Cortex of kidney (tissue), 1 donor: ENCODE results near the gene SLC26A2.
"Not testable (repeated sequence)": the region's sequence is repeated elsewhere in the genome, so short reads cannot be mapped to it uniquely, and the experiment has no call there.

ENCODE experiments used
- DNase-seq: peaks from one replicate; lab custom pipeline; 2025; lab: John Stamatoyannopoulos, UW

The SLC26A2 gene

GRCh38 chr5:149937610-149938009, 22.9 kb upstream of the SLC26A2 start:
- no peak for DNase-seq

DNA sequence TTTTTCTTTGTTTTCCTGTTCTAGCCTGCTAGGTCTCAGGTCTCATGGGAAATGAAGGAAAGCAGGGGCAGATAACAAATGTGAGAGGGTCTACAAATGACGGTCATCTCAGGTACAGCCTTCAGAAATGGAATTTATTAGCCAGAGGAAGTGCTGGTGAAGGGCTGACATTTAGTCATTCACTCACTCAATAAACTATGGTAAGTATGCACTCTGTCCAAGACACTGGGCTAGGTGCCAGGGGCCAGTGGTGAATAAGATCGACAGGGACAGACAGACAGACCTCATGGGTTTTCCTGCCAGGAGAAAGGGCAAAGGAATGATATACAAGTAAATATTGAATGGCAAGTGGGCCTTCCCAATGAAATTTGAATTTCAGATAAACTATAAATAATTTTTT, 22.3 kb upstream of the SLC26A2 start:
- no peak for DNase-seq

DNA sequence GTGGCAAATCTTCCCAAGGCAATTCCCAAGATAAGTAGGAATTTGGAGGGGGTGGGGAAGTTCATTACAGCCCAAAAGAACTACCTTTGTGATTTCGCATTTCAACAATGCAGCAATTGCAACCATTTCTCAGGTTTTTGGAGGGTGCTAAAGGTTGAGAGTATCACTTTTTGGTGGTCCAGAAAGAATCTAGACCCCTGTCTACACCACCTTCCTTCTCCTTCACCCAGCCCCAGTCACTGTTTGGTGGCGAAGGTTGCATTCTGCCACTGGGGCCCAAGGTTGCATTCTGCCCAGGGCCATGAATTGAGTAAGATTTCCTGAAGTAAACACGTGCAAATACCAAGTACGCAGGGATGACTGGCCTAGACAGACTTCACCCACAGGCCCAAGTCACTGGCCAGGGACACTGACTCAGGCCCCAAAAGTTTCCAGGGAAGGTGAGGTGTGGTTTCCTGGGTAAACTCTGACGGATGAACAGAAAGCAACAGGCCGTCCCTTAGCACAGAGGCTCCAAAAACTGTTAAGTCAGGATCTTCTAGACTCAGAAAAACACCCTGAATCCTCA, 21.7 kb upstream of the SLC26A2 start:
- no peak for DNase-seq

DNA sequence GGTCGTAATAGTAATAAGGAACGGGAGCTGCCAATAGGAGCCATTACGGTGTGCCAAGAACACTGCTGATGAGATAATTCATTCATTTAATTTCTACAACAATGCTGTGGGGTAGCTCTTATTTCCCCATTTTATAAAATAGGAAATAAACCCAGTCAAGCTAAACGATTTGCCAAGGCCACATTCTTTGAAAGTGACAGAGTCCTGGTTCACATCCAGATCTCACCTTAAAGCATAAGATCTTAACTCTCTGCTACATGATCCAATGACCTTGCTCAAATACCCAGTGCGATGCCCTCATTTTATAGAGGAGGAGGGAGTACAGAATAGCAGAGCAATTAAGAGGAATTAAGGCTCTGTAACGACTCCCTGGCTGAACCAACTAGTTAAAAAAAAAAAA, 21.0 kb upstream of the SLC26A2 start:
- no peak for DNase-seq

- no peak for DNase-seq
Observed at GRCh38 chr5:149940077-149940574, 20.4 kb upstream of the SLC26A2 start.

DNA sequence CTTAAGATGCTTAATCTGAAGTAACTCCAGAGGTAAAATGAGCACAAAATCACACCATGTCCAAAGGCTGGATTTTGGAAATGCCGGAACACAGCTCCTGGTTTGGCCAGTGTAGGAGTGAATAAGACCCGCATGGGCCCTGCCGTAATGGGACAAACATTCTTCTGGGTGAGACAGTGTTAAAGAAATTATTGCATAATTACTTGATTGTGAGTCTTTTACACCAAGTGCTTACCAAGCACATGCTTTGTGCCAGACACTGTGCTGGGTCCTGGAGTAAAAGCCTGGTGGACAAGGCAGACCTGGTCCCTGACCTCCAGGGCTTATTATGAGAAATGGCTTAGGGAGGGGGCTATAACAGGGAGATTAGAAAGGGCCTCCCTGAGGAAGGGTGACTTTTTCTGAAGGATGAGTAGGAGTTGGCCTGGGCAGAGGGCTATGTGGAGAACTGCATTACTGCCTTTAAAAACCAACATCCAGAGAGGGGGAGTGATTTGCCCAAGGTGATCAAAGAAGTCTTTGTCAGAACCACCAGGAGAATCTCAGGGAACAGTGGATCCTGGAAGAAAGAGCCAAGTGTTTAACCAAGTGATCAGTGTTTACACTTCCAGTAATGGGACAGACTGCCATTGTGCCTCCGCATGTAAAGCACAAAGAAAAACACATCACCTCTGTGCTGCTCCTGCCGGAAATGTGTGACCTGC, 19.5 kb upstream of the SLC26A2 start:
- DNase-seq, result no peak

- no peak for DNase-seq
Observed at GRCh38 chr5:149941795-149942194, 18.8 kb upstream of the SLC26A2 start.

- no peak for DNase-seq
Observed at GRCh38 chr5:149942199-149942598, 18.4 kb upstream of the SLC26A2 start.

DNA sequence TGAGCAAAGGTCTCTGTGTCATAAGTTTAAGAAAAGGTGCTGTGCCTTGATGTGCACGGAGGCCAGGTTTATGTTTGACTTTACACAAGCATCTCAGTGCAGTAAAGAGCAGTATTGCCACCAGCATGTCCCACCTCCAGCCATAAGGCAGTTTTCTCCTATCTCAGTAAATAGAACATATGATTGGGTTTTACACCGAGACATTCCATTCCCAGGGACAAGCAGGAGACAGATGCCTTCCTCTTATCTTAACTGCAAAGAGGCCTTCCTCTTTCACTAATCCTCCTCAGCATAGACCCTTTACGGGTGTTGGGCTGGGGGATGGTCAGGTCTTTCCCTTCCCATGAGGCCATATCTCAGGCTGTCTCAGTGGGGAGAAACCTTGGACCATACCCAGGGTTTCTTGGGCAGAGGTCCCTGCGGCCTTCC, 17.8 kb upstream of the SLC26A2 start:
- not testable (repeated sequence) for DNase-seq

DNA sequence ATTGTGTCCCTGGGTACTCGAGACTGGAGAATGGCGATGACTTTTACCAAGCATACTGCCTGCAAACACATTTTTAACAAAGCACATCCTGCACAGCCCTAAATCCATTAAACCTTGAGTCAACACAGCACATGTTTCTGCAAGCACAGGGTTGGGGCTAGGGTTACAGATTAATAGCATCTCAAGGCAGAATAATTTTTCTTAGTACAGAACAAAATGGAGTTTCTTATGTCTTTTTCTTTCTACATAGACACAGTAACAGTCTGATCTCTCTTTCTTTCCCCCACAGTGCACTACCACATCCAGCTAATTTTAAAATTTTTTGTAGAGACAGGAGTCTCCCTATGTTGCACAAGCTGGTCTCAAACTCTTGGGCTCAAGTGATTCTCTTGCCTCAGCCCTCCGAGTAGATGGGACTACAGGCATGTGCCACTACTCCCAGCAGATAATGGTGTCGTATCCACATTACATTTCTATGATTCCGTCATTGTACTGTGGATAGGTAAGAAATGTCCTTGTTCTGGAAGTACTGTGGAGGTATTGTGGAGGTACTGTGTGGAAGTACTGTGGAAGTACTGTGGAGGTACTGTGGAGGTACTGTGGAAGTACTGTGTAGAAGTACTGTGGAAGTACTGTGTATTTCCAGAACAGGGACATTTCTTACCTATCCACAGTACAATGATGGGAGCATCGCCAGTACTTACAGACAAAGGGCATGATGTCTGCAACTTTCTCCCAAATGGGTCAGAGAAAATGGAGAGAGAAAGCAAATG, 17.2 kb upstream of the SLC26A2 start:
- DNase-seq, result not testable (repeated sequence)

DNA sequence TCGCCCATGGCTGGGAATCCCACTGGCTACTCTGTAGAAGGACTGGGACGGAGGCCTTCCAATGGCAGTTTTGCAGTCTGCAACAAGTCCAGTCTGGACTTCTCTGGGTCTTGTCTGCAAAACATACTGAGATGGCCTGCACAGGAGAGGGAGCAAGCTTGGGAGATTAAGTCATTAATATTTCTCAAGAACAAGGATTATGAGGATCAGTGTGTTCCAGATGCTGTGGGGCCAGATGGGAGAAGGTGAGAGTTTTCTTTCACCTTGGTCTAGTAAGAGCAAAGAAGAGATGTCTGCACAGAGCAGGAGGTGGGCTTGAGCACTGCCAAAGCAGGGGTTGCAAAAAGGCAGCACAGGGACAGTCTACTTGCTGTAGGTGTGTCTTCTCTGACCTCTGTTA, 15.9 kb upstream of the SLC26A2 start, which contains the start of gene PDE6A:
Gene PDE6A, minus strand, starts transcription at position 128 of the 400 bp plus-strand sequence. Its CDS starts 120 bp downstream, at position 8.
- DNase-seq, result no peak

DNA sequence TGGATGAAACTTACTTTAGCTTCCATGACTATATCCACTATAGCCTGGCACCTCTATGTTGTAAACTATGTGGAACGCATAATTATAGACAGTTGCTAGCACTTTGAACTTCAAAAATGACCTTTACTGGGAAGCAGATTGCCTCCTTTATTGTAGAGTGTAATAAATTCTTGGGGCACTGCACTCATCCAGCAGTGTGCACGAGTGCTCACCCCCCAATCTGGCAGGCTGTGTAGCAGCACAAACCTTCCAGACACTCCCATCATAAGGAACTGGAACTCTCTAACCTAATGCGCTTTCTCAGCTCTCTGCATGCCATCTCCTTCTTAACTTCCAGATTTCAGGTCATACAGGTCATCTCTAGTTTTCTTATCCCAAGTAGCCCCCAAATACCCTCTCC, 14.4 kb upstream of the SLC26A2 start:
- no peak for DNase-seq

- DNase-seq, result no peak
Observed at GRCh38 chr5:149948993-149949392, 11.6 kb upstream of the SLC26A2 start.

GRCh38 chr5:149951138-149951749, 9.3 kb upstream of the SLC26A2 start:
- DNase-seq, result no peak

DNA sequence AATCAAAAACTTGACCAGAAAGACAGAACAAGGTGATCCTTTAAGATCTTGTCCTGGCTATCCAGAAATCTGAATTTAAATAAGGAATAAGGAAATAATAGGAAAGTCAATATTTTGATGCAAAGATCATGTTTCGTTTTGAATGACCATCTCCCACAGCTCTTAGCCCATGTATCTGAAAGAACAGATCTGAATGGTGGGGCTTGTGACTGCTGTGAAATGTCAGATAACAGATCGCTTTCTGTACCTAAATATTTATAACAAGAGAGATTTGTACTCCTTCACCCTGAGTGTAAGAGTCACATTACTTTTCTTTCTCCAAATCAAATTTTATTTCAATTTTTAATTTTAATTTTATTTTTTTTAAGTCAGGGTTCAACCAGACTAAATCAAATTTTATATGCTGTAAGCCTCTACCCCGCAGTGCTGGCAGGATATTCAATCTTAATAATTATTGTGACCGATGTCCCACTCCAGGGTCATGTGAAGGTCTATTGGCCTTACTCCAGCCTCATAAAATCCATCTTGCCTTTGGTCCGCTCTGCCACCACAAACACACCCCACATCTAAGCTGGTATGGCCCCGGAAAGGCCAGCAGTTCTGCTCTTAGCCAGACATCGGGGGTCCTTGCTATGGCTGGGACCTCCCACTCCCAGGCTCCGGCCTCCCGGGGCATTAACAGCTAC, 7.0 kb upstream of the SLC26A2 start:
- no peak for DNase-seq

DNA sequence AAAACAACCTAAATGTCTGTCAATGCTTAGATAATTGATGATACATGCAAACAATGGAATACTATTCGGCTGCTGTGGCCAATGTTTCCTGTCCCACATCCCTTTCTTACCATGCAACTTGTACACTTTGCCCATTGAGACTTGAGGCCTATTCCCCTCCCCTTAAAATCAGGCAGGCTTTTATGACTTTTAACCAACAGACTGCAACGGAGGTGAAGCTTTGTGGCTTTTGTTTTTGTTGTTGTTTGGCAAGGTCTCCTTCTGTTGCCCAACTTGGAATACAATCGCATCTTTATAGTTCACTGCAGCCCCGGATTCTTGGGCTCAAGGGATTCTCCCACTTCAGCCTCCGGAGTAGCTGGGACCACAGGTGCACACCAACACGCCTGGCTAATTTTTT, 5.8 kb upstream of the SLC26A2 start:
- DNase-seq, result no peak

DNA sequence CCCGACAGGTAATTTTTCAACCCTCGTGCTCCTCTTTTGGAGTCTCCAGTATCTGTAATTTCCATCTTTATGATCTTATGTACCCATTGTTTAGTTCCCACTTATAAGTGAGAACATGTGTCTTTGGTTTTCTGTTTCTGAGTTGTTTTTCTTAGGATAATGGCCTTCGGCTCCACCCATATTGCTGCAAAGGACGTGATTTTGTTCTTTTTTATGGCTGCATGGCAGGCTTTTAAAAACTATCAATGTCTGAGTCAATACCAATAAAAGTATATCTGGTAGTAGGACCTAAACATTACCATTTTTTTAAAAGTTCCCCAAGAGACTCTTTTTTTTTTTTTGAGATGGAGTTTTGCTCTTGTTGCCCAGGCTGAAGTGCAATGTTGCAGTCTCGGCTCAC, 3.9 kb upstream of the SLC26A2 start:
- no peak for DNase-seq

- no peak for DNase-seq
Observed at GRCh38 chr5:149957855-149958254, 2.7 kb upstream of the SLC26A2 start.

DNA sequence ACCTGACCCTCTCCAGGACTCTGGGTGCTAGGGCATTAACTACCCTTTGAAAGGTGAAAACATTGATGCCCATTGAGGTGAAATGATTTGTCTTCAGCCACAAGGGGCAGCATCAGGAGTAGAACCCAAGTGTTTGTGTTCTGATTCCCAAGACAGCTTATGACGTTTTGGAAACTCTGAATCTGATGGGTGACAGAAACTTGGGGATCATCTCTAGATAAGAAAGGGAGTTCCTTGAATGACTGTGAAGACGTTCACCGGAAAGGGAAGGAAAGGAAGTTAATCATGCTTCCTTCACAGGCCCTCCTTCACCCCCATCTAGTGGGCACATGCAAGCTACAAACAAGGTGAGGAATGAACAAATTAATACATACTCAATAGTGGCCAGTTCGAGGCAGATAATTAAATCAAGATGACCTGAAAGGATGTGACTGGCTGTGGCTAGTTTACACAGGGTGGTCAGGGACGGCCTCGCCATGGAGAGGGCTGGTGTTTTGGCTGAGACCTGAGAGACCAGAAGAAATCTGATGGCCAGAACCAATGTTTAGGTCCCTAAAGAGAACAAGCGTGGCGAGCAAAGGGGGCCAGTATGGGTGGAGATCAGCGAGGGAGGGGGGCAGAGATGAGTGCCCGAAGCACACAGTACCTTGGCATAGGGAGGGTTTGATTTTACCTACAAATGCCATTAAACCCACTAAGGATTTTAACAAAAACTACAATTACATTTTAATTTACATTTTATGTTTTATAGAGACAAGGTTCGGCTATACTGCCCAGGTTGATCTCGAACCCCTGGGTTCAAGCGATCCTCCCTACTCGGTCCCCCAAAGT, 937 bp upstream of the SLC26A2 start:
- DNase-seq, result no peak

- DNase-seq, result no peak
Observed at GRCh38 chr5:149961186-149961685, 678 bp downstream of the SLC26A2 start.

DNA sequence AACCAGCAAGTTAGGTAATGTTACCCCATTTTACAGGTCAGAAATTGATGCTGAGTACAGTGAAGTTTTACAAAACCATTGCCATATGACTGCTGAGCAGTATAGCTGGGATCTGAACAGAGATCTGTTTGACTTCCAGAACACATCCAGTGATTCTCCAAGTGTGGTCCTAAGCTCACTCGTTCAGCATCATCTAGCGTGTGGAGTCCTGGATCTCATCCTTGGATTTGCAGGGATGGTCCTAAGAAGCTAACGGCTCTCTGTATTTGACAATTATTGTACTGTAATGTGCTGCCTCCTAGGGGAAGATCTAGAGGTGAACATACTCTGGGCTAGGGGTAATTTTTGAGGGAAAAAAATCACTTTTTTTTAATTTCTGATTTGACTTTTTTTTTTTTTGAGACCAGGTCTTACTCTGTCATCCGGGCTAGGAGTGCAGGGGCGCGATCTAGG, 1.4 kb downstream of the SLC26A2 start:
- DNase-seq, result no peak
